ENCODE results near the gene CCDC183. TPM values are rescaled to one million over a fixed set of nuclear protein-coding genes. Genes with fewer than 3 reads are reported as not detected.
"Not testable (repeated sequence)": the region's sequence is repeated elsewhere in the genome, so short reads cannot be mapped to it uniquely, and the experiment has no call there.

CCDC183 gene
- total RNA-seq, 2 experiments from 2014 or later, result 0.97 to 1.1 TPM

DNA sequence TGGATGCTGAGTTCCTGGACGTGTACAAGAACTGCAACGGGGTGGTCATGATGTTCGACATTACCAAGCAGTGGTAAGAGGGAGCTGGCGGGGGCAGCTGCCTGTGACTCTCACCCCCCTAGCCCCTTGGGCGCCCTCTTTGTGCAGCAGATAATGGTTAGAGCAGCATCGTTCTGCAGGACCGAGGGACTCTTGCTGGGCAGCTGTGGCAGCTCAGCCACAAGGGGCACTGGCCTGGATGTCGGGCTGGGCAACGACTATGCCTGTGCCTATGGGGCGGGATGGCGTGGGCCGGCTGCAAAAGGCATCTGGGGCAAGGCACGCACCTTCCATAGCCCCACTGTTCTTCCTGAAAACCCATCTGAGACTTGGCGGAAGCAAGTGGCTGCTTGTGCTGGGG is 33.3 kb downstream of the CCDC183 start:
- H3K4me1 Mint-ChIP-seq, result no peaks in the 10 kb centered on the region
- no peak overlapping the region for H3K27ac Mint-ChIP-seq
- no peaks in the 10 kb centered on the region for H3K9me3 Mint-ChIP-seq
- no peaks in the 10 kb centered on the region for H3K27me3 Mint-ChIP-seq
- no peak for DNase-seq
- ChIA-PET CTCF (interaction anchor here (0.6 to 3.1 kb wide), 3 partner anchors 13 to 263 kb away, joined by 3 to 19 read pairs (median 5); partner anchors contain the start of gene AJM1), POLR2A (no interaction called here)
- H3K36me3 Mint-ChIP-seq (ENCODE audit: low read depth), result peaks cover 12% of the 10 kb centered on the region
- no peak overlapping the region for H3K4me3 Mint-ChIP-seq

DNA sequence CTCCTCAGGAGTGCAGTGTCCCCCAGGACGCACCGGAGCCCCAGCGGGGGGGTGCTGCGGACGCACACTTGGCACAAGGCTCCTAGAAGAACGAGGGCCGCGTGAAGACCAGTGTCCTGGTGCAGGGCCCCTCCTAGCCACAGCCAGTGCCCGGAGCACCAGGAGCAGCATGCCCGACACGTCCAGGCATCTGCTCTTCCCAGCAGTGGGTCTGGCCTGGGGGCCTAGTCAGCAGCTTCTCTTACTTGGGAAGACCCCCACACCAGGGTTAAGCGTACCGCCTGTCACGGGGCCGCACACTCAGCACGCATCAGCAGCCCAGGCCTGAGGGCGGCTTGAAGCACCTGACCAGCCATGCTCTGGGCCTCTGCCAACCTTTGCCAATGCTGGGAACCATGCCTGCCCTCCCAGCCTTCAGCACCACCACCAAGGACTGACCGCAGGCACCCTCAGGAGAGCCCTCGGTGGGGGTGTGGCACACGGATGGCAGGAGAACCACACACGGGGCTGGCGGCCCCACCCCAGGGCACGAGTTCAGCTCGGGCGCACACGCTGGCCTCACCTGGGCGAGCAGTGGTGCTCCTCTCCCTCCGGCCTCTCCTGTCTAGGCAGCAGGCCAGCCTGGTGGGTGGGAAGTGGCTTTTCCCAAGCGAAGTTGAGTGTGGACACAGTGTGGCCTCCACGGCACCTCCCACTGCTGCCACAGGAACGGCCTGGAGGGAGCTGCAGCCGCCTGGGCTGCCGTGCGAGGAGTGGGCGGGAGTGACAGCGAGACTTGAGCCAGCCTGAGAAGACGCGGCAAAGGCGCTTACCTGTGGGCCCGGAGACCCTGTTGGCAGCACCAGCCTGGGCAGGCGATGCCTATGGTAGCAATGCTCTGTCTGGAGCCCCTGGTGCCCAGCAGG is 34.1 kb downstream of the CCDC183 start:
- H3K9me3 Mint-ChIP-seq, result no peaks in the 10 kb centered on the region
- H3K4me3 Mint-ChIP-seq, result no peak overlapping the region
- no peak overlapping the region for H3K27ac Mint-ChIP-seq
- no peaks in the 10 kb centered on the region for H3K4me1 Mint-ChIP-seq
- no peaks in the 10 kb centered on the region for H3K27me3 Mint-ChIP-seq
- DNase-seq, result no peak
- CTCF ChIA-PET, result interaction anchor here (3.1 kb wide), 1 partner anchor 12 kb away, joined by 19 read pairs; the partner anchor contains the start of gene AJM1
- H3K36me3 Mint-ChIP-seq (ENCODE audit: low read depth), result peaks cover 12% of the 10 kb centered on the region
- POLR2A ChIA-PET, result no interaction called here

DNA sequence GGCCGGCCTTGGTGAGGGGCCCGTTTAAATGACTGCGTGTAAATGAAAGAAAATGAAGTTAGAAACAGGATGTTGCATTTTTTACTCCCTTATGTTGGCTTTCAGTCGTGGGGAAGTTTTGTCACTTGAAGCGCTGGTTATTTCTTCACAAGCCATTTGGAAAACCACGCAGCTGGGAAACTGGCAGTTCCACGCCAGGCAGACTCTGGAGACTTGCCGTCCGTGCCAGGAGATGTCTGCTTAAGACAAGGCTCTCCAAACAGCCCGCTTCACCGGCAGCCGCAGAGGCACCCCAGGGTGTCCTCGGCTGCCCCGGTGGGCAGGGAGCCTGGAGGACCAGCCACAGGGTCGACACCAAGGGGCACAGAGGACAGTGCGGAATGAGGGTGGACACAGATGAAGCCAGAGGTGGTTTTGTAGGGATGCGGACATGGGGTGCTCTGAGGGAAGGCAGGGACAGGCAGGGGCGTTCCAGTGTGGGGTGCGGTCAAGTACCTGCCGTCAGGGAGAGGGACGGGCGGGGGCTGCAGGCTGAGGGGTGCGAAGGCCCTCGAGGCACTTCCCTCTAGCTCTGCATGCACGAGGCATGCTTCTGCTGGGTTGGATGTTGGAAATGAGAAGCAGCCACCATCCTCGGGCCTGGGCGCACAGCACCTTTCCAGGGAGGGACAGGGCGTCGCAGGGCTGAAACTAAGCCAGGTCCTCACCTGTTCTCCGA is 35.0 kb downstream of the CCDC183 start:
- H3K4me3 Mint-ChIP-seq, result no peak overlapping the region
- no peaks in the 10 kb centered on the region for H3K9me3 Mint-ChIP-seq
- POLR2A ChIA-PET, result no interaction called here
- H3K27ac Mint-ChIP-seq, result no peak overlapping the region
- CTCF ChIA-PET, result interaction anchor here (1.7 kb wide), 1 partner anchor 11 kb away, joined by 6 read pairs; the partner anchor contains the start of gene AJM1
- H3K27me3 Mint-ChIP-seq, result no peaks in the 10 kb centered on the region
- no peaks in the 10 kb centered on the region for H3K4me1 Mint-ChIP-seq
- no peak for DNase-seq
- H3K36me3 Mint-ChIP-seq (ENCODE audit: low read depth), result peaks cover 8% of the 10 kb centered on the region

DNA sequence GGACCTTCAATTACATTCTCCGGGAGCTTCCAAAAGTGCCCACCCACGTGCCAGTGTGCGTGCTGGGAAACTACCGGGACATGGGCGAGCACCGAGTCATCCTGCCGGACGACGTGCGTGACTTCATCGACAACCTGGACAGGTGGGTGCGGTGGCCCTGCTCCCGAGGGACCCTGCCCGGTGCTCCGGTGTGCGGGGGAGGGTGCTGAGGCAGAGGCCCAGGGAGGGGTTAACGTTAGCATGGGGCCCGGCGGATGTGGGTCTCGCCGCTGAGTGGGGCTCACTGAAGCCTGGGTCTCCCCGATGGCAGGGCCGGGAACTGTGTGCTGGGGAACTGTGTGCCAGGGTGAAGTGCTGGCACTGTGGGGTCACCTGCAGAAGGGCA is 35.6 kb downstream of the CCDC183 start:
- POLR2A ChIA-PET, result no interaction called here
- Mint-ChIP-seq H3K9me3 (no peaks in the 10 kb centered on the region), H3K4me3 (no peak overlapping the region), H3K27ac (no peak overlapping the region), H3K4me1 (no peaks in the 10 kb centered on the region), H3K36me3 (ENCODE audit: low read depth) (peaks cover 8% of the 10 kb centered on the region), H3K27me3 (no peaks in the 10 kb centered on the region)
- CTCF ChIA-PET, result interaction anchor here (1.7 kb wide), 1 partner anchor 11 kb away, joined by 6 read pairs; the partner anchor contains the start of gene AJM1
- DNase-seq, result no peak

DNA sequence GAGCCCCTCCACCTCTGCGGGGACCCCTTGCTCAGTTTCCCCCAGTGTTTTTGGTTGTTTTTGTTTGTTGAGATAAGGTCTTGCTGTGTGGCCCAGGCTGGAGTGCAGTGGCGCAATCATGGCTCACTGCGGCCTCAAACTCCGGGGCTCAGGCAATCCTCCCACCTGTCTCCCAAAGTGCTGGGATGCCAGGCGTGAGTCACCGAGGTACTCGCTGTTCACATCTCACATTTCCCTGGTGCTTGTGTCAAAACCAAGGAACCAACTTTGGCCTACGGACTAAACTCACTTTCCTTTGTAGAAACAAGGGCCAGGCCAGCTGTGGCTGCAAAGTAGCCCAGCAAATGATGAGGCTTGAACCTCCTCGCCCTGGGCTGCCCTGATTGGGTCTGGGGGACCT is 36.4 kb downstream of the CCDC183 start:
- Mint-ChIP-seq H3K4me1 (no peaks in the 10 kb centered on the region), H3K36me3 (ENCODE audit: low read depth) (peaks cover 8% of the 10 kb centered on the region), H3K27ac (no peak overlapping the region), H3K27me3 (no peaks in the 10 kb centered on the region), H3K4me3 (no peak overlapping the region), H3K9me3 (no peaks in the 10 kb centered on the region)
- ChIA-PET POLR2A (no interaction called here), CTCF (interaction anchor here (0.6 to 1.7 kb wide), 3 partner anchors 10 to 238 kb away, joined by 3 to 6 read pairs (median 3); partner anchors contain the start of genes AJM1 and SAPCD2)
- no peak for DNase-seq

DNA sequence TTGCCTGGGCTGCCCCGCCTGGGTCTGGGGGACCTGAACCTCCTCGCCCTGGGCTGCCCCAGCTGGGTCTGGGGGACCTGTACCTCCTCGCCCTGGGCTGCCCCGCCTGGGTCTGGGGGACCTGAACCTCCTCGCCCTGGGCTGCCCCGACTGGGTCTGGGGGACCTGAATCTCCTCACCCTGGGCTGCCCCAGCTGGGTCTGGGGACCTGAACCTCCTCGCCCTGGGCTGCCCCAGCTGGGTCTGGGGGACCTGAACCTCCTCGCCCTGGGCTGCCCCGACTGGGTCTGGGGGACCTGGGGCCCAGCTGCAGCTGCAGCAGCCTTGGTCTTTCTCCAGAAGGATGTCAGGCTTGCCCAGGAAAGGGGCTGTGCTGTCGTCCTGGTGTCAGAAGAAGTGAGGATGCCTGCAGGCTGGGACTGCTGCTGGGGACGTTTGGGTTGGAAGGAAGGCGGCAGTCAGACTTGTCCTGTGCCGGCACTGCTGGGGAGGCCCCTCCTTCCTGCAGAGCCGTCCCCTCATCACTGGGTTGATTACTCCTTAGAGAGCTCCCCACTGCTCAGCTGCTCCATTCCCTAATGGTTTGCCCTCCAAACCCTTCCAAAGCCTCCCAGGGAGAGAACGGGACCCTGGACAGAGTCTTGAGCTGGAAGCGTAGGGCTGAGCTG is 37.4 kb downstream of the CCDC183 start:
- H3K9me3 Mint-ChIP-seq; POLR2A ChIA-PET; H3K27ac Mint-ChIP-seq; H3K27me3 Mint-ChIP-seq; H3K4me3 Mint-ChIP-seq; H3K36me3 Mint-ChIP-seq (ENCODE audit: low read depth); H3K4me1 Mint-ChIP-seq; DNase-seq: not testable (repeated sequence)
- CTCF ChIA-PET, result interaction anchor here (0.6 to 1.0 kb wide), 3 partner anchors 9 to 237 kb away, joined by 3 read pairs; partner anchors contain the start of genes AJM1 and SAPCD2

DNA sequence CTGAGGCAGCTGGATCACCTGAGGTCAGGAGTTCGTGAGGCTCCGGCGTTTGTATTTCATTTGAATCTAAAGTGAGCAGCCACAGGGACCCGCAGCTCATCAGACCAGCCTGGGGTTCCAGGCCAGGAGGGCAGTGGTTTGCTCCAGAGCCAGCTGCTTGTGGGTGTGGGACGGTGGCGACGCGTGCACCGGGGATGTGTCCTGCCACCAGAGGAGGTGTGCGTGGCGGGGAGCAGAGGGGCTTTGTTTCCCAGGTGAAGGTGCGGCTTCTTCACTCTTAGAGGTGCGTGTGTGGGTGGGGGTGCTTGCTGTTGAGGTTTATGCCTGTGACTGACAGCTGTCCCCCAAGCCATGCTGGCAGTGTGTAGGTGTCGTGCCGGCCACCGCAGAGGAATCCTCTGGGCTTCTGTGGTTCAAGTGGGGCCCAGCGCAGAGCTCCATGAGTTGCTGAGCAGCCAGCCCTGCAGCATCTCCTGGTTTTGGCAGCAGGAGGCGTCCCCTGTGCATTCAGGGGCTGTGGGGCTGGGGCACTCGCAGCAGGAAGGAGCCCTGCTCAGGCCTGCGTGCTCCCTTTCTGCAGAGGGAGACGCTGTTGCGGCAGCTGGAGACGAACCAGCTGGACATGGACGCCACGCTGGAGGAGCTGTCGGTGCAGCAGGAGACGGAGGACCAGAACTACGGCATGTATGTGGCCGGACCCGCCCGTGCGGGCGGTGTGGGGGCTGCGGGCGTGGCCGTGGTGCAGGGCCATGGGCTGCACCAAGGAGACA is 39.2 kb downstream of the CCDC183 start:
- Mint-ChIP-seq H3K27ac (no peak overlapping the region), H3K27me3 (no peaks in the 10 kb centered on the region), H3K9me3 (no peaks in the 10 kb centered on the region), H3K36me3 (ENCODE audit: low read depth) (peaks cover 11% of the 10 kb centered on the region), H3K4me1 (no peaks in the 10 kb centered on the region), H3K4me3 (no peak overlapping the region)
- no peak for DNase-seq
- ChIA-PET POLR2A (interaction anchor here (0.7 kb wide), 1 partner anchor 16 kb away, joined by 3 read pairs; no protein-coding TSS in a partner anchor), CTCF (interaction anchor here (1.0 to 1.5 kb wide), 2 partner anchors 12 to 15 kb away, joined by 3 to 4 read pairs; no protein-coding TSS in a partner anchor)

DNA sequence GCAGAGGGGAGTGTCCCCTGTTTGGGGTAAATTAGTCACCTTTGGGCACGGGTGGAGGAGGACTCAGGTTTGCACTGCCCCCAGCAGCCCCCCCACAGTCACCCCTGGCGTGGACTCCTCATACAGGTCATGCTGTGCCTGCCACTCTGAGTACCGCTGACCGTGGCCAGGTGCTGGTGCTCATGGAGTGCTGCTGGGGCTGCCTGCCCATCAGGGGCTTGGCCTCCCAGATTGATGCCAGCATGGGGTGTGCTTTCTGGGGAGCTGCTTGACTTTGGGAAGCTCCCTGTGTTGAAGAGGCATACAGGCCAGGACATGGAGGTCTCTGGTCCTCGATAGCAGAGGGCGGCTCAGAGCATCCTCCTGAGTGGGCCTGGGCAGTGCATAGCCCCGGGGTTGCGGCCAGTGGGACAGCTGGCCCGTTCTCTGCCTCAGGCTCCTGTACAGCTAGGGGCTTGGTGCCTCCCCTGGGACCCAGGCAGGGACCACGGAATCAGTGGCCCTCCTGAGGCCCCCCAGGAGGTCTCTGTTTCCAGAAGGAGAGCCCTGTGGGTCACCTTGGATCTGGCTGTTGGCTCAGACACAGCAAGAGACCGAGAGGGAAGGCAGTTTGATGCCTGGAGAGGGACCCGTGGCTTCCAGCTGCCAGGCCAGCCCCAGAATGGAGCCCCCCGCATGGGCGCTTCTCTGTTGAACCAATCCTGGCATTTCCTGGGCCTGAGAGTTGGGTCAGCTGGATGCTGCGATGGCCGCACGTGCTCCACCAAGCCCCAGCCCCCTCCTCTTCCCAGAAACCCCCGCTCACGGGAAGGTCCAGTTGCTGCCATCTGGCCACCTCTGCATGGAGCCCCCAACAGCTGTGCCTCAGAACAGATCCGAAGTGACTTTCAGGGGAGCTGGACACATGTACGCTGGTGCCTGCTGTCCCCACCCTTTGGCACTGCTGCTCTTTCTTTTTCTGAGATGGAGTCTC is 40.1 kb downstream of the CCDC183 start:
- H3K4me3 Mint-ChIP-seq, result no peak overlapping the region
- peaks cover 10% of the 10 kb centered on the region for H3K36me3 Mint-ChIP-seq (ENCODE audit: low read depth)
- H3K9me3 Mint-ChIP-seq, result no peaks in the 10 kb centered on the region
- ChIA-PET POLR2A (interaction anchor here (0.5 kb wide), 1 partner anchor 28 kb away, joined by 3 read pairs; no protein-coding TSS in a partner anchor), CTCF (interaction anchor here (1.0 kb wide), 1 partner anchor 13 kb away, joined by 3 read pairs; no protein-coding TSS in a partner anchor)
- no peaks in the 10 kb centered on the region for H3K27me3 Mint-ChIP-seq
- DNase-seq, result no peak
- H3K4me1 Mint-ChIP-seq, result no peaks in the 10 kb centered on the region
- no peak overlapping the region for H3K27ac Mint-ChIP-seq

DNA sequence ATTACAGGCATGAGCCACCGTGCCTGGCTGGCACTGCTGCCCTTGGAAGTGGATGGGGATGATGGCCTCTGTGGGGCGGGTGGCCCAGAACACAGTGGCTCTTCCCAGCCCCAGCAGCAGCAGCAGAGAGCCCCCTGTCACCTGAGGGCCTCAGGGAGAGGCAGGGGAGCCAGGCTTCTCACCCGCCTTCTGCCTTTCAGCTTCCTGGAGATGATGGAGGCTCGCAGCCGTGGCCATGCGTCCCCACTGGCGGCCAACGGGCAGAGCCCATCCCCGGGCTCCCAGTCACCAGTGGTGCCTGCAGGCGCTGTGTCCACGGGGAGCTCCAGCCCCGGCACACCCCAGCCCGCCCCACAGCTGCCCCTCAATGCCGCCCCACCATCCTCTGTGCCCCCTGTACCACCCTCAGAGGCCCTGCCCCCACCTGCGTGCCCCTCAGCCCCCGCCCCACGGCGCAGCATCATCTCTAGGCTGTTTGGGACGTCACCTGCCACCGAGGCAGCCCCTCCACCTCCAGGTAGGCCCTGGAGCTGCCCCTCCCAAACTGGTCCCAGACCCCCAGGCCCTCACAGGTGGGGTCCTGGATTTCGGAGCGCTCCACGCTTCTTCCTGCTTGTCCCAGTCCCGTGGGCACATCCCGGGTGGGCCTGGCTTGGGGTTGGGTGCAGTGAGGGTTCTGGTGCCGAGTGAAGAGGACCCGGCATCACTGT is 41.2 kb downstream of the CCDC183 start:
- Mint-ChIP-seq H3K9me3 (no peaks in the 10 kb centered on the region), H3K4me3 (no peak overlapping the region), H3K27ac (no peak overlapping the region), H3K27me3 (no peaks in the 10 kb centered on the region), H3K36me3 (ENCODE audit: low read depth) (peaks cover 7% of the 10 kb centered on the region), H3K4me1 (peaks cover 4% of the 10 kb centered on the region)
- ChIA-PET CTCF (no interaction called here), POLR2A (no interaction called here)
- DNase-seq, result no peak

DNA sequence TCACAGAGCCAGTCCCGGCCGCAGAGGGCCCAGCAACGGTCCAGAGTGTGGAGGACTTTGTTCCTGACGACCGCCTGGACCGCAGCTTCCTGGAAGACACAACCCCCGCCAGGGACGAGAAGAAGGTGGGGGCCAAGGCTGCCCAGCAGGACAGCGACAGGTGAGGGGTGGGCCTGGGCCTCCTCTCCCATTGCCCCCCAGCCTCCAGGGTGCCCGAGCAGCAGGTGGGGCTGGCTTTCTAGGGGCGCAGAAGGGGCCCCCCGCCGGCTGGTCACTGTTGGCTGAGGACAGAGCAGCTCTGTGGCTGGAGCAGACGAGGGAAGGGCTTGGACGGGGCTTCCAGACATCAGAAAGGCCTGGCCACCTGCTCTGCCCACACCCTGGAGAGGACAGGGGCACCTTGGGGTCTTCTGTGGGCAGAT is 41.7 kb downstream of the CCDC183 start:
- H3K9me3 Mint-ChIP-seq; CTCF ChIA-PET; H3K4me1 Mint-ChIP-seq; DNase-seq; H3K4me3 Mint-ChIP-seq; H3K27me3 Mint-ChIP-seq; H3K27ac Mint-ChIP-seq; POLR2A ChIA-PET; H3K36me3 Mint-ChIP-seq (ENCODE audit: low read depth): not testable (repeated sequence)

All from activated CD4-positive, alpha-beta T cell treated with anti-CD3 and anti-CD28 coated beads, Interleukin-2, amount 10 ng/mL, durations not matched to agents 7 days and 5 days (primary cell).